Measurements from ENCODE around the gene RASAL3.
"Not testable (repeated sequence)": the region's sequence is repeated elsewhere in the genome, so short reads cannot be mapped to it uniquely, and the experiment has no call there.

The RASAL3 gene

GRCh38 chr19:15417699-15418098 lies 46.6 kb downstream of the RASAL3 start:
- TF ChIP-seq CTCF (IDR thresholded peaks at IDR 0.05; ENCODE audit: insufficient read depth, low read depth, low read length, missing control alignments) = no peak
- no peak for DNase-seq (ENCODE audit: low read depth)
- H3K4me3 ChIP-seq (ENCODE audit: low read depth, low read length) = peak overlapping the region; percentile 96

- TF ChIP-seq CTCF (IDR thresholded peaks at IDR 0.05; ENCODE audit: insufficient read depth, low read depth, low read length, missing control alignments) = no peak
- H3K4me3 ChIP-seq (ENCODE audit: low read depth, low read length) = no peak overlapping the region
- no peak for DNase-seq (ENCODE audit: low read depth)
Observed at GRCh38 chr19:15412832-15413231, 51.5 kb downstream of the RASAL3 start.

GRCh38 chr19:15411351-15411750 lies 53.0 kb downstream of the RASAL3 start:
- H3K4me3 ChIP-seq (ENCODE audit: low read depth, low read length); DNase-seq (ENCODE audit: low read depth): not testable (repeated sequence)

- DNase-seq (ENCODE audit: low read depth) = no peak
- no peak for TF ChIP-seq CTCF (IDR thresholded peaks at IDR 0.05; ENCODE audit: insufficient read depth, low read depth, low read length, missing control alignments)
- H3K4me3 ChIP-seq (ENCODE audit: low read depth, low read length) = no peak overlapping the region
Observed at GRCh38 chr19:15404780-15405211, 59.5 kb downstream of the RASAL3 start.

GRCh38 chr19:15404097-15404779 lies 60.1 kb downstream of the RASAL3 start:
- no peak for DNase-seq (ENCODE audit: low read depth)
- no peak overlapping the region for H3K4me3 ChIP-seq (ENCODE audit: low read depth, low read length)
- no peak for TF ChIP-seq CTCF (IDR thresholded peaks at IDR 0.05; ENCODE audit: insufficient read depth, low read depth, low read length, missing control alignments)

GRCh38 chr19:15403151-15403531 lies 61.2 kb downstream of the RASAL3 start:
- H3K4me3 ChIP-seq (ENCODE audit: low read depth, low read length) = no peak overlapping the region
- no peak for TF ChIP-seq CTCF (IDR thresholded peaks at IDR 0.05; ENCODE audit: insufficient read depth, low read depth, low read length, missing control alignments)
- DNase-seq (ENCODE audit: low read depth) = no peak

- TF ChIP-seq CTCF (IDR thresholded peaks at IDR 0.05; ENCODE audit: insufficient read depth, low read depth, low read length, missing control alignments) = no peak
- no peak overlapping the region for H3K4me3 ChIP-seq (ENCODE audit: low read depth, low read length)
- DNase-seq (ENCODE audit: low read depth) = no peak
Observed at GRCh38 chr19:15402411-15403150, 61.8 kb downstream of the RASAL3 start.
